ENCODE data around the gene SARS1.

DNA sequence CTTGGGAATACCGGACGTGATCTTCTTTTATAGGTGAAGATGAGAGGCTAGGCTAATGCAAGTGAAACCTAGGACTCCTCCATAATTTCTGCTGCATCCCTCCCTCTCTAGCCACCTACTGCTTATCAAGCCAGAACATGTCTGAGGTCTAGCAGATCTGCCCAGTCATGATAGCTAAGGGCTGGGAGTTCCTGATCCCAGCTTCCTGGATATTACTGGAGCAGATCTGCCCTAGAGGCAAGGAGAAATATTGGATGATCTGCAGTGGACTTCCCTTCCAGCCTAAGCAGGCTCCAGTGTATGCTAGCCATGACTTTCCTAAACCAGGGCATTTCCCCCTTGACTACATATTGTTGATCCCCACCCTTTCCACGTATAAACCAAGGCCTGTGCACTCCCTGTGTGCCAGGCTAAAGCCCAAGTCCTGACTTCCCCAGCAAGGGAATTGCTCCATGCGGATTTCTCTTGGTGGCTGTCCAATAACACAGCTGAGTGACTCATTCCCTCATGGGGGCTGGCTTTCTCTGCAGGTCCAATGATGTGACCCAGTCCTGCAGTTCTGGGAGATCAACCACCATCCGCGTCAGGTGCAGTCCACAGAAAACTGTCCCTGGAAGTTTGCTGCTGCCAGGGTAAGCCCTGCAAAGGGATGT is 15.5 kb upstream of the SARS1 start:
- TF ChIP-seq EZH2 (IDR thresholded peaks at IDR 0.05) (no peak), POLR2AphosphoS5 (IDR thresholded peaks at IDR 0.05; ENCODE audit: borderline replicate concordance, low read depth, low read length) (no peak), FOXP2 (optimal IDR thresholded peaks at IDR 0.05; ENCODE audit: control extremely low read depth, extremely low read length, insufficient read depth) (no peak)
